ENCODE data around the gene KIF20A.

Gene KIF20A

DNA sequence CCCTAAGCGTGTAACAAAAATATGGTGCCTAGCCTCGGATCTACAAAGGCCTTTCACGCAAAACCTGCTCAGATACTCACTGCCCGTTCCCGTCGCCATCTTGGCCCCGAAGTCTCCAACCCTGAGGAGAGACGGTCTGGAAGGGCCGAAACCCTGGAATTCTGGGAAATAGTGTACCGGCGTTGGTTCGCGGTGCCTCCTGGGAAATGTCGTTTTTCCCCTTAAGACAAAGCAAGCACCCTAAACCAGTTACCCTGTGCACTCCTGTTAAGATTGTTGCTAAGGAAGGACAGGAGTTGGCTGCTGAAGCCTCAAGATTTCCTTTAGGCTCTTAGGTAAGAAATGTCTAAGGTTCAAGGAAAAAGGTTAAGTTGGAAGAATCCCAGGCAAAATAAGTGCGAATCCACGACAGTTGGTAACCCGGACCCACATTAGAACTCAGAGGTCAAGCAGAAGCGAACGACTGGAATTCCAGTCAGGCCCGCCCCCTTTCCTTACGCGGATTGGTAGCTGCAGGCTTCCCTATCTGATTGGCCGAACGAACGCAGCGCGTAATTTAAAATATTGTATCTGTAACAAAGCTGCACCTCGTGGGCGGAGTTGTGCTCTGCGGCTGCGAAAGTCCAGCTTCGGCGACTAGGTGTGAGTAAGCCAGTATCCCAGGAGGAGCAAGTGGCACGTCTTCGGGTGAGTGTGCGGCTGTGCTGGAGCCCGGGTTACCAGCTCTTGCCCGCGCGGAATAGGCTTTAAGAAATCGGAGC lies at the start of gene KIF20A, which contains the start of gene BRD8:
Gene KIF20A (plus strand): TSS at position 597 of the 761 bp plus-strand sequence. CDS start 569 bp downstream, outside the sequence.
Gene BRD8 (minus strand): TSS at position 115 of the 761 bp plus-strand sequence. CDS start 16 bp downstream, at position 99.
- TF ChIP-seq RAD21 (IDR thresholded peaks at IDR 0.05; ENCODE audit: low read depth) (no peak), ZBTB7A (IDR thresholded peaks at IDR 0.05; ENCODE audit: low read depth) (no peak), TEAD4 (IDR thresholded peaks at IDR 0.05) (peak; percentile 62), TAF1 (IDR thresholded peaks at IDR 0.05; ENCODE audit: low read depth) (peak; percentile 89), YY1 (IDR thresholded peaks at IDR 0.05; ENCODE audit: low read depth) (peak; percentile 98), FOXM1 (IDR thresholded peaks at IDR 0.05; ENCODE audit: borderline replicate concordance, low read depth) (peak; percentile 98), EGR1 (IDR thresholded peaks at IDR 0.05) (peak; percentile 68; the same call in 1 of the 2 replicates), CEBPB (IDR thresholded peaks at IDR 0.05) (no peak), EP300 (IDR thresholded peaks at IDR 0.05; ENCODE audit: borderline replicate concordance) (no peak), CREB1 (IDR thresholded peaks at IDR 0.05; ENCODE audit: low read depth) (no peak; the same call in 1 of the 2 replicates), NFIC (IDR thresholded peaks at IDR 0.05) (0 out of 2 replicates have a peak, but pooled peaks have one; percentile 7), TCF12 (IDR thresholded peaks at IDR 0.05; ENCODE audit: low read depth) (peak; percentile 38; the same call in 1 of the 2 replicates)
- TF ChIP-seq, protein P1, sequence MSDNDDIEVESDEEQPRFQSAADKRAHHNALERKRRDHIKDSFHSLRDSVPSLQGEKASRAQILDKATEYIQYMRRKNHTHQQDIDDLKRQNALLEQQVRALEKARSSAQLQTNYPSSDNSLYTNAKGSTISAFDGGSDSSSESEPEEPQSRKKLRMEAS (IDR thresholded peaks at IDR 0.05) = peak; percentile 95
- TF ChIP-seq, protein P2, sequence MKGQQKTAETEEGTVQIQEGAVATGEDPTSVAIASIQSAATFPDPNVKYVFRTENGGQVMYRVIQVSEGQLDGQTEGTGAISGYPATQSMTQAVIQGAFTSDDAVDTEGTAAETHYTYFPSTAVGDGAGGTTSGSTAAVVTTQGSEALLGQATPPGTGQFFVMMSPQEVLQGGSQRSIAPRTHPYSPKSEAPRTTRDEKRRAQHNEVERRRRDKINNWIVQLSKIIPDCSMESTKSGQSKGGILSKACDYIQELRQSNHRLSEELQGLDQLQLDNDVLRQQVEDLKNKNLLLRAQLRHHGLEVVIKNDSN (IDR thresholded peaks at IDR 0.05) = peak; percentile 49; the same call in 1 of the 2 replicates
- TF ChIP-seq, protein P3, sequence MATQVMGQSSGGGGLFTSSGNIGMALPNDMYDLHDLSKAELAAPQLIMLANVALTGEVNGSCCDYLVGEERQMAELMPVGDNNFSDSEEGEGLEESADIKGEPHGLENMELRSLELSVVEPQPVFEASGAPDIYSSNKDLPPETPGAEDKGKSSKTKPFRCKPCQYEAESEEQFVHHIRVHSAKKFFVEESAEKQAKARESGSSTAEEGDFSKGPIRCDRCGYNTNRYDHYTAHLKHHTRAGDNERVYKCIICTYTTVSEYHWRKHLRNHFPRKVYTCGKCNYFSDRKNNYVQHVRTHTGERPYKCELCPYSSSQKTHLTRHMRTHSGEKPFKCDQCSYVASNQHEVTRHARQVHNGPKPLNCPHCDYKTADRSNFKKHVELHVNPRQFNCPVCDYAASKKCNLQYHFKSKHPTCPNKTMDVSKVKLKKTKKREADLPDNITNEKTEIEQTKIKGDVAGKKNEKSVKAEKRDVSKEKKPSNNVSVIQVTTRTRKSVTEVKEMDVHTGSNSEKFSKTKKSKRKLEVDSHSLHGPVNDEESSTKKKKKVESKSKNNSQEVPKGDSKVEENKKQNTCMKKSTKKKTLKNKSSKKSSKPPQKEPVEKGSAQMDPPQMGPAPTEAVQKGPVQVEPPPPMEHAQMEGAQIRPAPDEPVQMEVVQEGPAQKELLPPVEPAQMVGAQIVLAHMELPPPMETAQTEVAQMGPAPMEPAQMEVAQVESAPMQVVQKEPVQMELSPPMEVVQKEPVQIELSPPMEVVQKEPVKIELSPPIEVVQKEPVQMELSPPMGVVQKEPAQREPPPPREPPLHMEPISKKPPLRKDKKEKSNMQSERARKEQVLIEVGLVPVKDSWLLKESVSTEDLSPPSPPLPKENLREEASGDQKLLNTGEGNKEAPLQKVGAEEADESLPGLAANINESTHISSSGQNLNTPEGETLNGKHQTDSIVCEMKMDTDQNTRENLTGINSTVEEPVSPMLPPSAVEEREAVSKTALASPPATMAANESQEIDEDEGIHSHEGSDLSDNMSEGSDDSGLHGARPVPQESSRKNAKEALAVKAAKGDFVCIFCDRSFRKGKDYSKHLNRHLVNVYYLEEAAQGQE (IDR thresholded peaks at IDR 0.05; ENCODE audit: low read depth) = no peak

DNA sequence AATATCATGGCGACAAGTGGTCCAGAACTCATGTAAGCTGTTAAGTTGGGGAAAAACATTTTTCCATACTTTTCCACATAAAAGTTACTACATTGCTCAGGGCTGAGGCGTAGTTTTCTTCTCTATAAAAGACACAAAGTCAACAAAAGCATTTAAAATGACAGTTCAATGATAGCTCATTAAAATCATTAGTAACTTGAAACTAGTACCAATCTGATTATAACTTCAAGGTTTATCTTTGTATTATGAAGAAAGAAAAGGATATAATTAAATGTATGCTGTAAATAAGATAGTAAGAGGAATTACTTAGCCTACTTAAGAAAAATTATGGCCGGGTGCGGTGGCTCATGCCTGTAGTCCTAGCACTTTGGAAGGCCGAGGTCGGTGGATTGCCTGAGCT lies 49.6 kb upstream of the KIF20A start:
- TF ChIP-seq TCF12 (IDR thresholded peaks at IDR 0.05; ENCODE audit: low read depth) (no peak), TAF1 (IDR thresholded peaks at IDR 0.05; ENCODE audit: low read depth) (no peak), ZBTB7A (IDR thresholded peaks at IDR 0.05; ENCODE audit: low read depth) (no peak), TEAD4 (IDR thresholded peaks at IDR 0.05) (no peak), EGR1 (IDR thresholded peaks at IDR 0.05) (no peak), FOXM1 (IDR thresholded peaks at IDR 0.05; ENCODE audit: borderline replicate concordance, low read depth) (no peak), RAD21 (IDR thresholded peaks at IDR 0.05; ENCODE audit: low read depth) (no peak), EP300 (IDR thresholded peaks at IDR 0.05; ENCODE audit: borderline replicate concordance) (no peak), CREB1 (IDR thresholded peaks at IDR 0.05; ENCODE audit: low read depth) (no peak), NFIC (IDR thresholded peaks at IDR 0.05) (no peak), YY1 (IDR thresholded peaks at IDR 0.05; ENCODE audit: low read depth) (no peak), CEBPB (IDR thresholded peaks at IDR 0.05) (no peak)
- TF ChIP-seq, protein P2 (IDR thresholded peaks at IDR 0.05) = no peak
- TF ChIP-seq, protein P1 (IDR thresholded peaks at IDR 0.05) = no peak
- TF ChIP-seq, protein P3 (IDR thresholded peaks at IDR 0.05; ENCODE audit: low read depth) = no peak

DNA sequence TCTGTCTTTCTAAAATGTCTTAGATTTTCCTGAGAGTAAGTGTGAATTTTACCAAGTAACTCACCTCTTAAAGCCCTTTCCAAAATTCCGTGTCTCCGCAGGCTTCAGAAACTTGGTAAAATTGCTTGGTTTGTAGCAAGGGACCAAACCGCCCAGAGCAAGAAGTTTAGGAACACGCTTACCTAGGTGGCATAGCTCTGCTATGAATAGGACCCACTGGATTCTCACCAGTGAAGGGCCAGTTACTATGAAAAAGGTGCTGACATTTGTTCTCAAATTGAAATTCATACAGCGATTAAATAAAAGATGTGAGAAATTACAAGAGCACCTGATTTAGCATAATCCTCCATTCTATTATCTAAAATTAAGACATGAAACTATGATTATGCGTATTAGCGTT lies 46.4 kb upstream of the KIF20A start:
- TF ChIP-seq, protein P1 (IDR thresholded peaks at IDR 0.05) = no peak
- no peak for TF ChIP-seq CEBPB (IDR thresholded peaks at IDR 0.05)
- no peak for TF ChIP-seq ZBTB7A (IDR thresholded peaks at IDR 0.05; ENCODE audit: low read depth)
- no peak for TF ChIP-seq YY1 (IDR thresholded peaks at IDR 0.05; ENCODE audit: low read depth)
- TF ChIP-seq FOXM1 (IDR thresholded peaks at IDR 0.05; ENCODE audit: borderline replicate concordance, low read depth) = no peak
- TF ChIP-seq, protein P3 (IDR thresholded peaks at IDR 0.05; ENCODE audit: low read depth) = no peak
- no peak for TF ChIP-seq EP300 (IDR thresholded peaks at IDR 0.05; ENCODE audit: borderline replicate concordance)
- no peak for TF ChIP-seq CREB1 (IDR thresholded peaks at IDR 0.05; ENCODE audit: low read depth)
- TF ChIP-seq NFIC (IDR thresholded peaks at IDR 0.05) = no peak

Data from Ishikawa (cell line).